Stomach (tissue), 9 donors: Measurements from ENCODE around the gene STC2. TPM values are rescaled to one million over a fixed set of nuclear protein-coding genes. Genes with fewer than 3 reads are reported as not detected.

Experiments used
- DNase-seq, 2 donors: peaks; one replicate each; pipeline versions ENCODE4 v3.0.0 to v3.0.0-alpha.2; 2013 to 2019
- H3K27ac ChIP-seq, 5 donors: fragments of 200-600 bp in 4 of 5; sonication (generic) in 4 of 5; one replicate each; pipeline ENCODE4 v1.5.1; 2013 to 2019; ENCODE audit warnings: mild to moderate bottlenecking in 1 of 5, moderate library complexity in 1 of 5
- H3K27me3 ChIP-seq, 3 donors: fragments of 200-600 bp; sonication (generic); one replicate each; pipeline ENCODE4 v1.5.1; 2017 to 2019; ENCODE audit warnings: mixed run types in 1 of 3
- H3K36me3 ChIP-seq, 4 donors: fragments of 200-600 bp; sonication (generic); 1 replicate in 3 of 4; 2 replicates in 1 of 4; pipeline ENCODE4 v1.5.1; 2016 to 2019
- H3K4me1 ChIP-seq, 4 donors: fragments of 200-600 bp; sonication (generic); one replicate each; pipeline ENCODE4 v1.5.1; 2016 to 2019
- H3K4me3 ChIP-seq, 4 donors: fragments of 200-600 bp; sonication (generic) in 3 of 4; one replicate each; pipeline ENCODE4 v1.5.1; 2016 to 2019; ENCODE audit warnings: mild to moderate bottlenecking in 1 of 4
- H3K9me3 ChIP-seq, 4 donors: fragments of 200-600 bp; sonication (generic); one replicate each; pipeline ENCODE4 v1.5.1; 2016 to 2019
- EP300 ChIP-seq: sonication (generic); formaldehyde crosslinking; IDR thresholded peaks from one replicate; pipeline ENCODE4 v1.6.1; 2017; ENCODE audit warnings: antibody characterized with exemption
- POLR2A ChIP-seq, 4 donors: fragments of 450-650 bp; IDR thresholded peaks; one replicate each; pipeline ENCODE4 v1.6.1; 2016; ENCODE audit warnings: antibody characterized with exemption in 4 of 4, control low read depth in 2 of 4, mild to moderate bottlenecking in 1 of 4, moderate library complexity in 1 of 4
- POLR2AphosphoS5 ChIP-seq, 3 donors: sonication (generic); formaldehyde crosslinking; IDR thresholded peaks; one replicate each; pipeline ENCODE4 v1.6.1; 2016; ENCODE audit warnings: antibody characterized with exemption in 3 of 3
- WGBS, 5 donors: extraction: QIAGEN DNeasy Blood & Tissue Kit in 3 of 5; methylation state at CpG; one replicate each; pipeline versions ENCODE4 v1.1.5 to v1.1.7; 2013 to 2018; 5-methylcytosine and 5-hydroxymethylcytosine counted together
- intact Hi-C: fragments of 100-400 bp; cut with DNase I; formaldehyde crosslinking; loops from one replicate; pipeline ENCODE4 v1.15.1; 2023; ENCODE audit warnings: low total_unique reads
- polyA plus RNA-seq, 3 donors: library from polyadenylated mRNA; stranded (reverse); fragments of 200-250 nt; gene quantifications; one replicate each; pipeline ENCODE4 v1.2.3, GENCODE V29; 2013
- total RNA-seq, 5 donors: library from RNA; depleted of rRNA; stranded (reverse); fragments of >200 nt; gene quantifications; one replicate each; pipeline versions ENCODE4 v1.1.0 to v1.2.3, GENCODE V29; 2014 to 2016
- TF ChIP-seq, protein P1 (sequence below), 7 experiments: fragments of 450-650 bp in 4 of 7; fragments of 200-600 bp in 3 of 7; sonication (generic) in 3 of 7; IDR thresholded peaks; one replicate each; pipeline ENCODE4 v1.5.1; 2016 to 2019; ENCODE audit warnings: antibody characterized with exemption in 7 of 7, control low read depth in 2 of 7, mild to moderate bottlenecking in 1 of 7
- donor health status: healthy with polysubstance abuse.
- donor health status: Bipolar disorder and iron deficiency.
- donor health status: healthy.

Gene STC2
- total and polyA plus RNA-seq, 8 donors = 0.15 to 2.6 (median 0.89) TPM; not detected in 1

DNA sequence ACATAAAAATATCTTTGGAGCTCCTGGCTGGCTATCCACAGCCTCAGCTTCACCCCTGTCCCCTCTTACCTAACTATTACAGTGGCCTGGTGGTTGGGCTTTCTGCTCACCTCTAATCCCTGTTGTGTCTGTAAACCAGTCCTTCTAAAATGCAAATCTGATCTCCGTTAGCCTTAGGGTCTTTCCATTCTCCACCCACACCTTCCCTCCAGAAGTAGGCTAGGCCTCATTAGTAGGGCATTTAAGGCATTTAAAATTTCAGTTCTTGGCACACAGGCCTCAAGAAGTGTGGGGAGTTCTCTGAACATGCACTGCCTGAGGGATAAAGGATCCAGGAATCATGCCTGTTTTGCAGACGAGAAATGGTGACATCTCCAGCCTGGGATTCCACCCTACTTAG lies 26.4 kb upstream of the STC2 start:
- H3K27me3 ChIP-seq = no peaks in the 10 kb centered on the region
- intact Hi-C loops = no loop called here
- no peaks in the 10 kb centered on the region for H3K4me1 ChIP-seq
- DNase-seq = no peak
- H3K9me3 ChIP-seq = no peaks in the 10 kb centered on the region
- no peak overlapping the region for H3K27ac ChIP-seq
- no peak overlapping the region for H3K4me3 ChIP-seq
- H3K36me3 ChIP-seq = no peaks in the 10 kb centered on the region
- no peak for TF ChIP-seq POLR2A (IDR thresholded peaks at IDR 0.05)
- no peak for TF ChIP-seq EP300
- TF ChIP-seq, protein P1, sequence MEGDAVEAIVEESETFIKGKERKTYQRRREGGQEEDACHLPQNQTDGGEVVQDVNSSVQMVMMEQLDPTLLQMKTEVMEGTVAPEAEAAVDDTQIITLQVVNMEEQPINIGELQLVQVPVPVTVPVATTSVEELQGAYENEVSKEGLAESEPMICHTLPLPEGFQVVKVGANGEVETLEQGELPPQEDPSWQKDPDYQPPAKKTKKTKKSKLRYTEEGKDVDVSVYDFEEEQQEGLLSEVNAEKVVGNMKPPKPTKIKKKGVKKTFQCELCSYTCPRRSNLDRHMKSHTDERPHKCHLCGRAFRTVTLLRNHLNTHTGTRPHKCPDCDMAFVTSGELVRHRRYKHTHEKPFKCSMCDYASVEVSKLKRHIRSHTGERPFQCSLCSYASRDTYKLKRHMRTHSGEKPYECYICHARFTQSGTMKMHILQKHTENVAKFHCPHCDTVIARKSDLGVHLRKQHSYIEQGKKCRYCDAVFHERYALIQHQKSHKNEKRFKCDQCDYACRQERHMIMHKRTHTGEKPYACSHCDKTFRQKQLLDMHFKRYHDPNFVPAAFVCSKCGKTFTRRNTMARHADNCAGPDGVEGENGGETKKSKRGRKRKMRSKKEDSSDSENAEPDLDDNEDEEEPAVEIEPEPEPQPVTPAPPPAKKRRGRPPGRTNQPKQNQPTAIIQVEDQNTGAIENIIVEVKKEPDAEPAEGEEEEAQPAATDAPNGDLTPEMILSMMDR (IDR thresholded peaks at IDR 0.05) = no peak
- no peak for TF ChIP-seq POLR2AphosphoS5 (IDR thresholded peaks at IDR 0.05)
- 78 to 92% (median 82%) methylated on average over 2 of the region's 2 CpGs for WGBS, 5 donors

- H3K4me1 ChIP-seq = no peaks in the 10 kb centered on the region
- H3K9me3 ChIP-seq = no peaks in the 10 kb centered on the region
- no peak for DNase-seq
- no peak overlapping the region for H3K27ac ChIP-seq
- TF ChIP-seq, protein P1 (IDR thresholded peaks at IDR 0.05) = no peak
- TF ChIP-seq EP300 (no peak), POLR2AphosphoS5 (IDR thresholded peaks at IDR 0.05) (no peak), POLR2A (IDR thresholded peaks at IDR 0.05) (no peak)
- H3K36me3 ChIP-seq = no peaks in the 10 kb centered on the region
- no peaks in the 10 kb centered on the region for H3K27me3 ChIP-seq
- H3K4me3 ChIP-seq = no peak overlapping the region
- intact Hi-C loops = no loop called here
- 64 to 78% (median 75%) methylated on average over 24 of the region's 24 CpGs for WGBS, 5 donors
Measured at GRCh38 chr5:173352366-173353349, 24.4 kb upstream of the STC2 start.

- WGBS, 5 donors = 82 to 90% (median 88%) methylated on average over 12 to 13 of the region's 13 CpGs
- Histone ChIP-seq H3K4me3 (no peak overlapping the region), H3K27ac (no peak overlapping the region), H3K4me1 (no peaks in the 10 kb centered on the region), H3K36me3 (no peaks in the 10 kb centered on the region), H3K27me3 (peaks cover 0 to 4% (median 0%) of the 10 kb centered on the region in 3 donors), H3K9me3 (no peaks in the 10 kb centered on the region)
- DNase-seq = no peak
- no peak for TF ChIP-seq POLR2A (IDR thresholded peaks at IDR 0.05)
- TF ChIP-seq EP300 = no peak
- TF ChIP-seq, protein P1 (IDR thresholded peaks at IDR 0.05) = no peak
- no peak for TF ChIP-seq POLR2AphosphoS5 (IDR thresholded peaks at IDR 0.05)
- intact Hi-C loops = no loop called here
Measured at GRCh38 chr5:173342813-173343755, 14.9 kb upstream of the STC2 start.

DNA sequence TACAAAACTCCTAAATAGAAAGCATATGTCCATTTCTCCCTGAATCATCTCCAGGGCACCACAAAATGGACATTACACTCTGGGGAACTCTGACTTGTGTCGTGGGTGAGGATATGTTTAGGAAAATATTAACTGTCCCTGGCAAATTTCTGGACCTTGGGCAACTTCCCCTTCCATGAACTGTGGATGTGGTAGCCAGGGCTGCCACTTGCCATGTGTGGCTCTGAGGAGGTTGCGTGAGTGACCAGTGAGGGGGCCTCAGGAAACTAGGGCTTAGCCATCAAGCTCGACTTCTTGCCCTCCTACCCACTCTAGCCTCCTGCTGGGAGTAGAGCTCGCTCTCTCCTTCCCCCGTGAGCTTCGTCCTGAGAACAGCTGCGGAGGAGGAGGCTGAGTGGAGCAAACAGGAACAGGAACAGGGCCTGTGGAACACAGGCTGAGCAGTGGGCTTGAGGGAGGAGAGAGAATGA lies 13.8 kb upstream of the STC2 start:
- no peaks in the 10 kb centered on the region for H3K9me3 ChIP-seq
- TF ChIP-seq POLR2AphosphoS5 (IDR thresholded peaks at IDR 0.05) (no peak), EP300 (no peak), POLR2A (IDR thresholded peaks at IDR 0.05) (no peak)
- TF ChIP-seq, protein P1 (IDR thresholded peaks at IDR 0.05) = no peak
- no peak overlapping the region for H3K27ac ChIP-seq
- H3K36me3 ChIP-seq = no peaks in the 10 kb centered on the region
- H3K27me3 ChIP-seq = peaks cover 0 to 5% (median 0%) of the 10 kb centered on the region in 3 donors
- intact Hi-C loops = no loop called here
- no peak overlapping the region for H3K4me3 ChIP-seq
- 51 to 61% (median 56%) methylated on average over 5 to 7 of the region's 7 CpGs for WGBS, 5 donors
- no peak for DNase-seq
- no peaks in the 10 kb centered on the region for H3K4me1 ChIP-seq
